Vagina (tissue), 2 donors: ENCODE results near the gene SAMD4A.

Source experiments
- CTCF ChIP-seq, 3 experiments: fragments of 450-650 bp in 2 of 3; fragments of 200-600 bp in 1 of 3; sonication (generic) in 1 of 3; IDR thresholded peaks; one replicate each; pipeline ENCODE4 v1.5.1; 2017 to 2019; ENCODE audit warnings: antibody characterized with exemption in 3 of 3, mild to moderate bottlenecking in 2 of 3, moderate library complexity in 2 of 3
- POLR2A ChIP-seq, 2 donors: fragments of 450-650 bp; IDR thresholded peaks; one replicate each; pipeline ENCODE4 v1.6.1; 2017; ENCODE audit warnings: antibody characterized with exemption in 2 of 2, mild to moderate bottlenecking in 2 of 2, moderate library complexity in 2 of 2

GRCh38 chr14:54709444-54709843 lies 142.5 kb downstream of the SAMD4A start:
- TF ChIP-seq CTCF (IDR thresholded peaks at IDR 0.05): no peak
- TF ChIP-seq POLR2A (IDR thresholded peaks at IDR 0.05): no peak
